Choroid plexus epithelial cell (primary cell): Measurements from ENCODE around the gene POLR2J2.
"Not testable (repeated sequence)": the region's sequence is repeated elsewhere in the genome, so short reads cannot be mapped to it uniquely, and the experiment has no call there.

Experiments
- DNase-seq: peaks from one replicate; pipeline ENCODE4 v3.0.0-alpha.2; 2010; ENCODE audit warnings: low read depth
- H3K4me3 ChIP-seq: 2 replicates; pipeline ENCODE4 v1.5.1; 2011; ENCODE audit warnings: low read depth, mild to moderate bottlenecking, control low read depth, low read length, moderate library complexity
- TF ChIP-seq, protein P1 (sequence below): conservative IDR thresholded peaks from 2 replicates; pipeline ENCODE4 v1.5.1; 2011; ENCODE audit warnings: low read depth, mild to moderate bottlenecking, control low read depth, inconsistent platforms, low read length, moderate library complexity

POLR2J2 gene

DNA sequence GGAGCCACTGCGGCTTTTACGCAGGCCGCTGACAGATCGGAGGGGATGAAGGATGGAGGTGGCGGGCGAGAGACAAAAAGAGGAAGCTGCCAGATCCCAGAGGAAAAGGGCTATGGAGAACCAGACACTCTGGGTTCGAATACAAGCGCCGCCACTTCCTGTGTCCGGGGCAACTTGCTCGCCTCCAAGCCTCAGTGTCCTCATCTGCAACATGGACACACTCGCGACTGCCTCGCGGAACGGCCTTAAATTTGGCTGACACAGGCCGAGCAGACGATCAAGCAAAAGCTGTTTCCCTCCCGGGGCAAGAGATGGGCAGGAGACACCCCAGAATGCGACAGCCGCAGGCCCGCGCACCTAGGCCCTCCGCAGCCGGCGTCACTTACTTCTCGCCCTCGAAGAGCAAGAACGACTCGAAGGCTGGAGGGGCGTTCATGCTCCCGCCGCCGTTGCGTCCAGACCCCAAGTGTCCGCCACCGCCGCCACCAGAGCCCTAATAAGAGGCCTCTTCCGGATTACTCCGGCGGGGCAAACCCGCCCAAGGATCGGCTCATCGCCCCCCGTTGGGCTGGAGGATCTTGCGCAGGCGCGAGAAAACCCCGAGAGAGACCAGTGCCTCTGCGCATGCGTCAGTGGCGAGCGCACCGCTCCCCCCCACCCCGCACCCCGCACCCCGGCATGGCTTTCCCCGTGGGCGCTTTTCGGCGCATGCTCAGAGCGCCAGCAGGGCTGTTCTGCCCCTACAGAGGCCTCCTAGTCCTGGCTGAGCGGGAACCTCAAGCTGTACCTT, at the start of gene POLR2J2:
Gene POLR2J2 (minus strand): TSS at position 498 of the 790 bp plus-strand sequence. CDS start 62 bp downstream, at position 436.
- H3K4me3 ChIP-seq, DNase-seq: not testable (repeated sequence)

DNA sequence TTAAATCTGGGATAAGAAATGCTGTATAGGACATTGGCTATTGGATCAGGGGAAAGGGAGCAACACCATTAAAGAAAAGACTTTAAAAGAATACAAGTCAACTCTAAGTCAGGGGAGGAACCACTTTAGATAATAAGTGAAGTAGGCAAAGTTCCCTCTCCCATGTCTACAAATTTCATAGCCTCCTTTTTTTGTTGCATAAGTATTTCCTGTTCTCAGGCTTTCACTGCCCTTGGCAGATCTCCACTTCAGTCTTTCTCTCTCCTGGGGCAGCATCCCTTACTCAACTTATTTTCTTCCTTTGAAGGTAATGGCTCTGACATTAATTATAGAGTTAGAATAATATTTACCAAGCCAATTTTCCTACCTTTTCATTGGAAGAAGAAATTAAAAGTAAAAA, 47.0 kb upstream of the POLR2J2 start:
- DNase-seq: peak; percentile 73
- H3K4me3 ChIP-seq: not testable (repeated sequence)

DNA sequence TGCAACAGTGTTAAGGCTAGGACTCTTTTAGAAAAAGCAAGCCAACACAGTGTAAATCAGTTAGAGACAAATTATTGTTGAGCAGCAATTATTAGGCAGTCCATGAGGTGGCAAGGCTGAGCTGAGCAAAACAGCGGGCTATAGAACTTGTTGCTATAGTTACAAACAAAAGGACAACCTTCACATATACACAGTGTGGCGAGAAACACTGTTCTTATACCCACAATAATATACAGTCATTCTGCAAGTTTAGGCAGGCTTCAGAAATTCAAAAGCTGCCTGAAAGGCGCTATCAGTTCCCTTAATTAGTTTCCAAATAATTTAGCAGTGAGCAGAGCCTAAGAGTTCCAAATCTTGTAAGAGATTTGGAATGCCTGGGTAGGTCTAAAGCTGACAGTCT, 44.3 kb upstream of the POLR2J2 start:
- DNase-seq, H3K4me3 ChIP-seq: not testable (repeated sequence)
- TF ChIP-seq, protein P1, sequence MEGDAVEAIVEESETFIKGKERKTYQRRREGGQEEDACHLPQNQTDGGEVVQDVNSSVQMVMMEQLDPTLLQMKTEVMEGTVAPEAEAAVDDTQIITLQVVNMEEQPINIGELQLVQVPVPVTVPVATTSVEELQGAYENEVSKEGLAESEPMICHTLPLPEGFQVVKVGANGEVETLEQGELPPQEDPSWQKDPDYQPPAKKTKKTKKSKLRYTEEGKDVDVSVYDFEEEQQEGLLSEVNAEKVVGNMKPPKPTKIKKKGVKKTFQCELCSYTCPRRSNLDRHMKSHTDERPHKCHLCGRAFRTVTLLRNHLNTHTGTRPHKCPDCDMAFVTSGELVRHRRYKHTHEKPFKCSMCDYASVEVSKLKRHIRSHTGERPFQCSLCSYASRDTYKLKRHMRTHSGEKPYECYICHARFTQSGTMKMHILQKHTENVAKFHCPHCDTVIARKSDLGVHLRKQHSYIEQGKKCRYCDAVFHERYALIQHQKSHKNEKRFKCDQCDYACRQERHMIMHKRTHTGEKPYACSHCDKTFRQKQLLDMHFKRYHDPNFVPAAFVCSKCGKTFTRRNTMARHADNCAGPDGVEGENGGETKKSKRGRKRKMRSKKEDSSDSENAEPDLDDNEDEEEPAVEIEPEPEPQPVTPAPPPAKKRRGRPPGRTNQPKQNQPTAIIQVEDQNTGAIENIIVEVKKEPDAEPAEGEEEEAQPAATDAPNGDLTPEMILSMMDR: peak; percentile 12

DNA sequence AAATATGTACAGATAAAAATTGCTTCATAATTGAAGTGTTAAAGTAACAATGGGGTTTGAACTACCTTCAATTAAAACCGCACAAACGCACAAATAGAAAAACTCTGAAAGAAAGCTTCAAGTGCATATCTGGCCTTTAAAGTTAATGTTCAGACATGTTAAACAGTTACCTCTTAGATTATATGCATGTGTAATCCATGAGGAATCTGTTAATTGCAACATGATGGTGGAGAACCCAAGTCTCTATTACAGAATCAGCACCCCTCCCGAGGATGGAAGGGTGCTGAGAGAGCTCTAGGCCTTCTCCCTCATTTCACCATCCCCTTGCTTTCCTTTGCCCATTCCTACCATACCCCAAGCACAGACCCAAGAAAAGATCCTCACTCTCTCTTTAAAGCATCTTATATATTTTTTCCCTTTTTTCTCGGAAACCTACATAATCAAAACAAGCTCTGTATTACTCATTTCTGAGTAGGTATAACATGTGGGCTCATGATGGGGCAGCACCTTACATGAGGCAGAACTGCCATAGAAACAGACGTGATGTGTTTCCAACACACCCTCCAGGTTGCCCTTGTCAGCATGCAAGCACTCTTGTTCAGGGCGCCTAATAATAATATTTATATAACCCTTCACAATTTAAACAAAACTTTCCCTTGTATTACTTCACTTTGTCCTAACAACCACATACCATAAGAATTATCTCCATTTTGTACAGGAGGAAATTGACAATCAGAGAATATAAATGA, 43.5 kb upstream of the POLR2J2 start:
- not testable (repeated sequence) for H3K4me3 ChIP-seq
- peak; percentile 18 for DNase-seq

DNA sequence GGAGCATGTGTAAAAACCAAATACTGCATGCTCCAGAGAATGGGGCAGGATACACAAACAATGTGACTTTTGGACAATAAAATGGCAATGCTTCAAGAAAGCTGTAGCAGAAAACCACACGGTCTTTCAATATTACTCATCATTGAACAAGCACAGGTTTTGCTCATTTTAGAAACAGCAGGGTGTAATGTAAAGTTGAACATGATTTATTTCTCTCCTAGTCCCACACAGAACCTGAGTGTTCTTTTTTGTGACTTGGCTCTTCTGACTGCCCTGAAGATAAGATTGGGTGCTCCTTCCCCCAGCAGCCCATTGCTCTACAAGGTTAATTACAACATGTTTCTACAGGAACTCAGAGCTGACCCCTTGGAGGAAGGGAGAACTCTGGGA, 42.2 kb upstream of the POLR2J2 start:
- not testable (repeated sequence) for H3K4me3 ChIP-seq, DNase-seq

DNA sequence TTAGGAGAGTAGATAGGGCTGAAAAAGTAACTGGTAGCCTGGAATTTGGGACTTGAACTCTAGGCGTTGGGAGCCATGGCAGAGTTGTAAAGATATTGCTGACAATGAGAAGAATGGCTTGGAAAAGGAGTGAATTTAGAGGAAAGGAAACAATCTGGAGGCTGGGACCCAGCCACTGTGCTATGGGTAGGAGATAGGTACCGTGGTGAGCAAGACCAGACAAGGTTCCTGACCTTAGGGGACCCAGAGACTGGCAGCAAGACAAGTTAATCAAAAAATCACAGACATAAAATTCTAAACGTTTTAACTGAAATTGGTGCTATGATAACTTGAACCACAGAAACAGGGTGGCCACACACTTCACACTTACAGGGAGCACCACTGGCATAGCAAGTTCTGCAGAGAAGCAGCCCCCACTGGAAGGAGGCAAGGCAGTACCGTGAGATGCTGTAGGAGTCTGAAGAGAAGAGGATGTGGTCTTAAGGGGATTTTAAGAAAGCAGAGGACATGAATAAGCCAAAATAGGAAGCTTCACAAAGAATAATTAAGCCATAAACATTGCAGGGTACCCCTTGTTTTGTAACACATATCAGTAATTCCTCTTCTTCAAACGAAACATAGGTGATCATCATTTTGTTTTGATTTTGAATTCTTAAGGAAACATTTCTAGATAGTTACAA, 41.7 kb upstream of the POLR2J2 start:
- DNase-seq, H3K4me3 ChIP-seq: not testable (repeated sequence)

DNA sequence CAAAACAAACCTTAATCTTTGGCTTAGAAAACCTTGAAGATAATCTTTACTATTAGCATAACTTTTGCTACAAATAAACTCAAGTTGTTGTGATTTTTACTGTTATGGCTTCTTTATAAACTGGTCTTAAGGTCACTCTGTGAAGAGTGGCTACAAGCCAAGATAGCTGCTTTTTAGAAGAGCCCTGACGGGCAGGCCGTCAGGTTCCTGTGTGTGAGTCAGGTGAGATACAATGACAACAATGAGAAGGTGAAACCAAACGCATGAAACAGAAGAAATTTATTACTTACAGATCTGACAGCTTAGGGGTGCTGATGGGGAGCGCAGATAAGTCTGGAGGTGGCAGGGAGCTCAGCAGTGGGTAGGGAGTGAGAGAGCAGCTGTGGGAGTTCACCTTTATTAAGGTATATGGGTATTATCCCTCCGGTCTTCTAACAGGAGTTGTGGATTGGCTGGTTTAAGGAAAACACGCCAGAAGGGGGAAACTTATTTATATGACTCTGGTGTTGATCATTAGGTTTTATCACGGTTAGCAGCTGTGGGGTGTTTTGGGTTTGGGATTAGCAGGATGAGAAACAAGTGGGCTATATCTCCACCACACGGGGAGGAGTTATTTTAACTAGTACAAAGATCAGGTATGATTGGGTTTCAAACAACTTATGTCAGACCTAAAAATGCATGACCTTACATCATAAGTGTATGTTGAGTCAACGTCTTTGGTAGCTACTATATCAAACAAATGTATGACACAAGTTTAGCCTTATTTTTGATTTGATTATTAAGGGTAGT, 27.7 kb upstream of the POLR2J2 start:
- not testable (repeated sequence) for H3K4me3 ChIP-seq, DNase-seq

DNA sequence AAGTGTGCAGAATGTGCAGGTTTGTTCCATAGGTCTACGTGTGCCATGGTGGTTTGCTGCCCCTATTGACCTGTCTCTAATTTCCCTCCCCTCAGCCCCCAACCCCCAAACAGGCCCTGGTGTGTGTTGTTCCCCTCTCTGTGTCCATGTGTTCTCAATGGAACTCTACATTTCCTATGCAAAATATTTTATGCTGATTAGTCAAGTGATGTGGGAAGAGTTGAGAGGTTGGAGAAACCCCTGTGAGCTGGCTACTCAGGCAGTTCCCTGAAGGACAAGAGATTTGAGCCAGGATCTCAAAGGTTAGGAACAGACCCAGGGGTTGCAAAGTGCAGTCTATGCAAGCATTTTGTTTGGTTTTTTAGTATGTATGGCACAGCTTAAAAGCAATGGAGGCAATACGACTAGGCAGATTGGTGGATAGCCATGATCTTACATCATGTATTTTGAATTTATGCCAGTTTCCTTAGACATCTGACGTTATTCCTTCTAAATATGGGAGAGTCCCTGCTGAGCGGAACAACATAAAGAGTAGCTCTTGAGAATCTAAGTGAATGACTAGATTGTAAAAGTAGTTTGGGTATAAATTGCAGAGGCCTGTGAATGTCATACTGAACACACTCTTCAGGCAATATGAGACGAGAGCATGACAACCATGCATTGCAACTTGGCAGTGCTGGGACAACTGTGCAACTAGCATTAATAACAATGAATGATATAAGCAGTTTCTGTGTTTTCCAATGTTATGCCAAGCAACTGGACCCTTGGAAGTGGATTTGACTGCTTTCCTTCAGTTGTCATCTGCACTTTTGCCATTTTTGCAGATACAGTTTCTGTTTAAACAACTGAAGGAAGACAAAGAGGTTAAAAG, 26.4 kb upstream of the POLR2J2 start:
- DNase-seq: peak; percentile 53
- not testable (repeated sequence) for H3K4me3 ChIP-seq

DNA sequence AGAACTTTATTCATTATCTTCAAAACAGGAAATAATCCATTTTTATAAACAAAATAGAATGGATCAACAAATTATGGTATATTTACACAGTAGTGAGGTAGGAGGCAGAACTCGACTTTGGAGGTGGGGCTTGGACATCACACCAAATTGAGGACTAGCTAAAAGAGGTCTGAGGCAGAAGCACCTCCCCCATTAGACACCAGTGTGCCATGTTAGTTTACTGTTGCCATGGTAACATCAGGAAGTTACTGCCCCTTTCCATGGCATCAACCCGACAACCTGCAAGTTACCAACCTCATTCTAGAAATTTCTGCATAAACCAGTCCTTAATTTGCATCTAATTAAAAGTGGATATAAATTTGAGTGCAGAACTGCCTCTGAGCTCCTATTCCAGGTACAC, 24.5 kb upstream of the POLR2J2 start:
- H3K4me3 ChIP-seq, DNase-seq: not testable (repeated sequence)

DNA sequence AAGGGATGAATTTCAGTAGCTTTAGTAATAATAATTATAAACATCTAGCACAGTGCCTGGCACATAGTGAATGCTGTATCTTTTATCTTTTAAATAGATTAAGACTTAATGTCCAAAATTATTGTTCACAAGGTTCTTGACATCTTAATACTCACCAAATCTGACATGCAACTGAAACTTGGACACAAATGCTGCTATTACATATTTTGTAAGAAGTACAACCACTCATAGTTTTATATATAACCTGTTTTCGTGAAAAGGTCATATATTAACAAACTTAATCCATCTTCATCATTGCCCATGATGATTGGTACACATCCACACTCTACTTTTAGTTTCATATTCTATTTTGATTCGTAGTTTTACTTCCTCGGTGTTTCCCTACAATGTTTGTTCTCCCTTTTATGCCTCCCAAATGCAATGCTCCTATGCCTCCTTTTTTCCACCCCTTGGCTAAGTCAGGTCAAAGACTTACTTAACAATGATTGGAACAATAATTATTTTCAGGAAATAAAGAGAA, 23.6 kb upstream of the POLR2J2 start:
- H3K4me3 ChIP-seq, DNase-seq: not testable (repeated sequence)

DNA sequence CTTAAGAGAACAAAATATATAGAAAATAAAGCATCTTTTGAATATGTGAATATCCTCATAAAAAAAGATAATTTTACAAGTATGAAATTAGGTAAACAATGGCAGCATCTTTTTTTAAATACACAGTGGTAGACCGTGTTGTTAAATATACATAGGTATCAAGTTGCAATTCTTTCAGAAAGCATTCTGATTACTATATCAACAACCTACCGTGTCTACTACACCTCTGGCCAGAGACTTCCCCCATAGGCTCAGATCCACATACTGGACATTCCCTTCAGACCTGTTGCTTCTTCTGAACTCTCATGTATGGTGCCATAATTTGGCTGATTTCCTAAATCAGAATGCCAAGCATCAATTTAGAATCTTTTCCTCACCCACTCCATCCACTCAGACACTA, 22.5 kb upstream of the POLR2J2 start:
- DNase-seq, H3K4me3 ChIP-seq: not testable (repeated sequence)

DNA sequence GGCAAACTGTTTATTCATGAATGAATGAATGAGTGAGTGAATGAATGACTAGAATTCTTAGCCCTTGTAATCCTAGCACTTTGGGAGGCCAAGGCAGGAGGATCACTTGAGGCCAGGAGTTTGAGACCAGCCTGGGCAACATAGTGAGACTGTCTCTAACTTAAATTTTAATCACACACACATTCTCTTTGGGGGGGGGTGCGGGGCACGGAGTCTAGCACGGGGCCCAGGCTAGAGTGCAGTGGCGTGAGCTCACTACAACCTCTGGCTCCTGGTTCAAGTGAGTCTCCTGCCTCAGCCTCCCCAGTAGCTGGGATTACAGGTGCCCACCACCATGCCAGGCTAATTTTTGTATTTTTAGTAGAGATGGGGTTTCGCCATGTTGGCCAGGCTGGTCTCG, 19.1 kb upstream of the POLR2J2 start:
- DNase-seq, H3K4me3 ChIP-seq: not testable (repeated sequence)

DNA sequence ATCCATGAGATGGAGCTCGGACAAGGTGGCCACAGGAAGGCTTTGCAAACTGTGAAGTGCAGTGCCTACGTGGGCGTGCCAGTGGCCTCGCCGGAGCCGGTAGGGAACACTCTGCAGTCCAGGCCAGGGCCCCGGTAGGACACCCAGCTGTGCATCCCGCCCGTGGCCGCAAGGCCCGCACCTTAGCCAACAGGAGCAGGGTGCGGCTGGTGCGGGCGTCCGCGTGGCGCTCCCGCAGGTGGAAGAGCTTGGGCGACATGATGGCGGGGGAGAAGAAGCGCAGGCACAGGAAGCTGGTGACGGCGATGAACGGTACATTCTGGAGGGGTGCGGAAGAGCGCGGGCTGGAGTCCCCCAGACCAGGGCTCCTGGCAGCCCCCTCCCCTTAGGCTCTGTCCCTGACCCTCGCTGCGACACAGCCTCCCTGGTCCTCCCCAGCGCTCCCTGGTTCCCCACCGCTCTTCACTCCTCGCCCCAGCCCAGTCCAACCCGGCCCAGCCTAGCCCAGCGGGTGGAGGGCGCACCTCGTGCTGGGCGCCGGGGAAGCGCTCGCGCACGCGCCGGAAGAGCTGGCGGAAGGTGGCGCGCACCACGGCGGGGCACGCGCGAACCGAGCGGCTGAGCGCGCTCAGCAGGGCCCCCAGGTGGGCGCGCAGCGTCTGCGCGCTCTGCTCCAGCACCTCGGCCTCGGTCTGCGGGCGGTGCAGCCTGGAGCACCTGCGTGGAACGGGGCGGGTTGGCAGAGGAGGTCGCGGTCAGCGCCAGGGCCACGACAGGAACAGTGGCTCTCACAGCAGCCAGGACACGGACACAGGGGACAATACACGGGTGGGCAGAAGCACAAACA, 18.2 kb upstream of the POLR2J2 start:
- DNase-seq, H3K4me3 ChIP-seq: not testable (repeated sequence)

DNA sequence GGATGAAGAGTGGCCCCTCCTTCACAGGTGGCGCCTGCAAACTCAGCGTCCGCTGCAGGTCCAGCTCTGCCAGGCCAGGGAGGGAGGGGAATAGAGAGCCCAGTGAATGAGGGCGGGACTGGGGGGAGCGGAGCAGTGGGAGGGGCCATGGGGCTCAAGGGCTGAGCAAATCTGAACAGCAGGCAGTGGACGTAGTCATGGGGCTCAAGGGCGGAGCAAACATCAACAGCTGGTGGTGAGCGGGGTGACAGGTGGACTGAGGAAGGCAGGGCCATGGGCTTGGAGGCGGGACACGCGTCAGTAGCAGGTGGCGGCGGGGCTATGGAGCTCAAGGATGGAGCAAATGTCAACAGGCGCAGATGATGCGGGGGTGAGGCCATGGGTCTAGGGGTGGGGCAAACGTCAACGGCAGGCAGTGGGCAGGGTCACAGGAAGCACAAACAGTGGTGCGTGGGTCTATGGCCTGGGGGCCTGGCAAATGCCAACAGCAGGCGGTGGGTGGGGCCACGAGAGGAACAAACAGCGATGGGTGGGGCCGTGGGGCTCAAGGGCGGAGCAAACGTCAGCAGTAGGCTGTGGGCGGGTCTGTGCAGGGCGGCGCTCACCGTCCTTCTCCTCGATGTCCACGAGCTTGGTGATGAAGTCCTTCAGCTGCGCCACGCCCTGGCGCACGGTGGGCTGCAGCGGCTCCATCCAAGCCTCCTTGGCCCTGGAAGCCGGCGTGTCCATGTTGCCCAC, 17.0 kb upstream of the POLR2J2 start:
- not testable (repeated sequence) for H3K4me3 ChIP-seq, DNase-seq

DNA sequence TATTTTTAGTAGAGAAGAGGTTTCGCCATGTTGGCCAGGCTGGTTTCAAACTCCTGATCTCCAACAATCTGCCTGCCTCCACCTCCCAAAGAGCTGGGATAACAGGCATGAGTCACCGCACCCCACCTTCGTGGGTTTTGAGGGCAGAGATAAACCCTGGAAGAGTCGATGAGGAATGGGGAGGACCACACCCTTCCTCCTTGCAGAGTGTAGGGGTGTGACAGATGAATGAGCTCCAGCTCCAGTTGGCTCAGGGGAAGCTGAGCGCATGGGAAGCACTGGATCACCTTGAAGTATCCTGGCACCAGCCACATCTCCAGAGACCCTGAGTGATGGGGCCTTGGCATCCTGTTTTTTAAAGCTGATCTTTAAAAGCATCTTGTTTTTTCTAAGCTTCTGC, 11.1 kb upstream of the POLR2J2 start:
- H3K4me3 ChIP-seq, DNase-seq: not testable (repeated sequence)
